ENCODE measurements around the gene MYBPC2. TPM values are rescaled to one million over a fixed set of nuclear protein-coding genes. Genes with fewer than 3 reads are reported as not detected.

Gene MYBPC2
- polyA plus RNA-seq, 1 of the 3 experiments (the other 2 are of a cell fraction), result not detected

- 96% methylated on average over 11 of the region's 13 CpGs for WGBS (ENCODE audit: low lambda C conversion rate)
- TF ChIP-seq RXRA (IDR thresholded peaks at IDR 0.05; ENCODE audit: borderline replicate concordance, low read depth) (no peak), RAD21 (IDR thresholded peaks at IDR 0.05; ENCODE audit: low read length) (no peak), EZH2phosphoT487 (IDR thresholded peaks at IDR 0.05; ENCODE audit: borderline replicate concordance, low read depth) (no peak), USF2 (IDR thresholded peaks at IDR 0.05; ENCODE audit: borderline replicate concordance, low read depth, low read length) (no peak), TCF12 (IDR thresholded peaks at IDR 0.05) (no peak), ELF1 (IDR thresholded peaks at IDR 0.05) (no peak), TAF1 (IDR thresholded peaks at IDR 0.05; ENCODE audit: borderline replicate concordance, low read depth, low read length) (no peak), NFIC (IDR thresholded peaks at IDR 0.05; ENCODE audit: borderline replicate concordance) (no peak), GATA2 (CRISPR knock-in tag; IDR thresholded peaks at IDR 0.05) (no peak), GABPA (IDR thresholded peaks at IDR 0.05; ENCODE audit: low read depth) (no peak), MEF2A (IDR thresholded peaks at IDR 0.05; ENCODE audit: borderline replicate concordance, low read depth) (no peak), FOXM1 (IDR thresholded peaks at IDR 0.05; ENCODE audit: low read depth) (no peak), FOSL2 (IDR thresholded peaks at IDR 0.05; ENCODE audit: borderline replicate concordance, low read depth) (no peak)
- TF ChIP-seq, protein P1, sequence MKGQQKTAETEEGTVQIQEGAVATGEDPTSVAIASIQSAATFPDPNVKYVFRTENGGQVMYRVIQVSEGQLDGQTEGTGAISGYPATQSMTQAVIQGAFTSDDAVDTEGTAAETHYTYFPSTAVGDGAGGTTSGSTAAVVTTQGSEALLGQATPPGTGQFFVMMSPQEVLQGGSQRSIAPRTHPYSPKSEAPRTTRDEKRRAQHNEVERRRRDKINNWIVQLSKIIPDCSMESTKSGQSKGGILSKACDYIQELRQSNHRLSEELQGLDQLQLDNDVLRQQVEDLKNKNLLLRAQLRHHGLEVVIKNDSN (IDR thresholded peaks at IDR 0.05; ENCODE audit: borderline replicate concordance, low read depth), result no peak
- TF ChIP-seq, protein P2, sequence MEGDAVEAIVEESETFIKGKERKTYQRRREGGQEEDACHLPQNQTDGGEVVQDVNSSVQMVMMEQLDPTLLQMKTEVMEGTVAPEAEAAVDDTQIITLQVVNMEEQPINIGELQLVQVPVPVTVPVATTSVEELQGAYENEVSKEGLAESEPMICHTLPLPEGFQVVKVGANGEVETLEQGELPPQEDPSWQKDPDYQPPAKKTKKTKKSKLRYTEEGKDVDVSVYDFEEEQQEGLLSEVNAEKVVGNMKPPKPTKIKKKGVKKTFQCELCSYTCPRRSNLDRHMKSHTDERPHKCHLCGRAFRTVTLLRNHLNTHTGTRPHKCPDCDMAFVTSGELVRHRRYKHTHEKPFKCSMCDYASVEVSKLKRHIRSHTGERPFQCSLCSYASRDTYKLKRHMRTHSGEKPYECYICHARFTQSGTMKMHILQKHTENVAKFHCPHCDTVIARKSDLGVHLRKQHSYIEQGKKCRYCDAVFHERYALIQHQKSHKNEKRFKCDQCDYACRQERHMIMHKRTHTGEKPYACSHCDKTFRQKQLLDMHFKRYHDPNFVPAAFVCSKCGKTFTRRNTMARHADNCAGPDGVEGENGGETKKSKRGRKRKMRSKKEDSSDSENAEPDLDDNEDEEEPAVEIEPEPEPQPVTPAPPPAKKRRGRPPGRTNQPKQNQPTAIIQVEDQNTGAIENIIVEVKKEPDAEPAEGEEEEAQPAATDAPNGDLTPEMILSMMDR (IDR thresholded peaks at IDR 0.05), result no peak
- H4K20me1 ChIP-seq (ENCODE audit: insufficient read depth), result no peaks in the 10 kb centered on the region
- DNase-seq, result no peak
- H3K4me1 ChIP-seq (ENCODE audit: control insufficient read depth in 1 of 2, insufficient read depth in 2 of 2, low read depth in 1 of 2, low read length in 1 of 2), result no peaks in the 10 kb centered on the region
- no peak overlapping the region for H3K4me2 ChIP-seq
- H3K27ac ChIP-seq (ENCODE audit: low read depth in 2 of 2, low read length in 1 of 2), result no peak overlapping the region
- no peak overlapping the region for H3K9ac ChIP-seq
- peaks cover 18% of the 10 kb centered on the region; the same call in 1 of the 2 replicates for H3K79me2 ChIP-seq (ENCODE audit: insufficient read depth)
- POLR2A ChIA-PET, result no interaction called here
- no peaks in the 10 kb centered on the region for H3F3A ChIP-seq (replicated peaks; ENCODE audit: insufficient read depth)
- H3K4me3 ChIP-seq (ENCODE audit: low read depth in 2 of 2, low read length in 1 of 2), result no peak overlapping the region
- no peak overlapping the region for H2AFZ ChIP-seq (ENCODE audit: low read depth)
- CTCF ChIA-PET, result interaction anchor here (1.0 to 1.5 kb wide), 2 partner anchors 15 to 17 kb away, joined by 3 to 5 read pairs; partner anchors contain the start of gene POLD1
- H3K36me3 ChIP-seq (replicated peaks in 1 of 2; ENCODE audit: control insufficient read depth in 1 of 2, insufficient read depth in 2 of 2, low read length in 1 of 2), result peaks cover 0 to 11% of the 10 kb centered on the region in 2 experiments
- H3K27me3 ChIP-seq (ENCODE audit: insufficient read depth), result no peaks in the 10 kb centered on the region
- H3K9me2 ChIP-seq, result no peaks in the 10 kb centered on the region
- no peaks in the 10 kb centered on the region for H3K9me3 ChIP-seq
Observed at GRCh38 chr19:50398675-50399367, 33.9 kb upstream of the MYBPC2 start.

All from SK-N-SH (cell line).